B cell (primary cell): ENCODE data around the gene ING5. TPM values are rescaled to one million over a fixed set of nuclear protein-coding genes. Genes with fewer than 3 reads are reported as not detected.

Source experiments
- ATAC-seq: fragments of 200-7000 bp; cut with Tn5 transposase; one replicate; pipeline ENCODE4 v1.10.0; 2021; ENCODE audit warnings: low read depth, mild to moderate bottlenecking, moderate number of reproducible peaks, moderate library complexity
- CTCF ChIA-PET: fragments of 350-600 bp; sonication (Branson Sonifier 250); formaldehyde crosslinking; loops from one replicate; lab custom pipeline; 2021; ENCODE audit warnings: antibody characterized with exemption, inconsistent platforms; lab: Charles Lee
- POLR2A ChIA-PET: fragments of 350-600 bp; sonication (Branson Sonifier 250); formaldehyde crosslinking; loops from one replicate; lab custom pipeline; 2021; ENCODE audit warnings: antibody characterized with exemption; lab: Charles Lee
- DNase-seq: peaks from one replicate; pipeline ENCODE4 v3.0.0; 2013
- H2AFZ ChIP-seq: 2 replicates; pipeline ENCODE4 v1.6.1; 2012; ENCODE audit warnings: mild to moderate bottlenecking, low read depth, low read length; ENCODE audit not compliant: insufficient read depth, poor library complexity, severe bottlenecking
- H3K27ac ChIP-seq, 2 donors: 1 replicate in 1 of 2; 2 replicates in 1 of 2; pipeline ENCODE4 v1.5.1; 2012 to 2013; ENCODE audit warnings: low read length in 2 of 2, mild to moderate bottlenecking in 2 of 2, moderate library complexity in 1 of 2
- H3K27me3 ChIP-seq, 4 experiments: fragments of 200-600 bp in 1 of 4; sonication (generic) in 1 of 4; replicated peaks in 1 of 4; 1 replicate in 2 of 4; 2 replicates in 2 of 4; pipeline versions ENCODE4 v1.6.1 to v1.7.0; 2013 to 2016; ENCODE audit warnings: low read length in 3 of 4, mild to moderate bottlenecking in 2 of 4, mixed read lengths in 1 of 4, moderate library complexity in 1 of 4; ENCODE audit not compliant: insufficient read depth in 4 of 4, control insufficient read depth in 3 of 4; ENCODE audit errors: control extremely low read depth in 1 of 4
- H3K36me3 ChIP-seq, 2 experiments: replicated peaks in 1 of 2; 1 replicate in 1 of 2; 2 replicates in 1 of 2; pipeline versions ENCODE4 v1.6.1 to v1.7.1; 2013; ENCODE audit warnings: low read length in 1 of 2; ENCODE audit not compliant: insufficient read depth in 2 of 2, control insufficient read depth in 1 of 2; ENCODE audit errors: control extremely low read depth in 1 of 2, extremely low read depth in 1 of 2
- H3K4me1 ChIP-seq, 2 donors: fragments of 200-600 bp in 1 of 2; sonication (generic) in 1 of 2; 1 replicate in 1 of 2; 2 replicates in 1 of 2; pipeline versions ENCODE4 v1.5.1 to v1.6.1; 2013 to 2017; ENCODE audit warnings: low read length in 2 of 2; ENCODE audit not compliant: control insufficient read depth in 2 of 2, insufficient read depth in 2 of 2
- H3K4me2 ChIP-seq: replicated peaks from 2 replicates; pipeline ENCODE3; 2012; ENCODE audit warnings: mild to moderate bottlenecking, low read depth, low read length; ENCODE audit not compliant: poor library complexity, severe bottlenecking
- H3K4me3 ChIP-seq, 5 experiments: fragments of 200-600 bp in 1 of 5; sonication (generic) in 1 of 5; 1 replicate in 3 of 5; 2 replicates in 2 of 5; pipeline versions ENCODE4 v1.5.1 to v1.7.0; 2011 to 2016; ENCODE audit warnings: low read length in 4 of 5, mild to moderate bottlenecking in 4 of 5, low read depth in 2 of 5, control low read depth in 1 of 5, moderate library complexity in 1 of 5; ENCODE audit not compliant: insufficient read depth in 1 of 5; ENCODE audit errors: control extremely low read depth in 1 of 5, extremely low read depth in 1 of 5
- H3K79me2 ChIP-seq: fragments of 200-600 bp; sonication (generic); one replicate; pipeline ENCODE4 v1.6.0; 2016; ENCODE audit warnings: low read length; ENCODE audit not compliant: control insufficient read depth, insufficient read depth
- H3K9ac ChIP-seq: fragments of 200-600 bp; sonication (generic); 2 replicates; pipeline ENCODE4 v1.6.1; 2017; ENCODE audit warnings: mild to moderate bottlenecking, low read length, moderate library complexity
- H3K9me3 ChIP-seq, 3 donors: one replicate each; pipeline versions ENCODE4 v1.6.1 to v1.7.1; 2013; ENCODE audit warnings: low read length in 2 of 3; ENCODE audit not compliant: control insufficient read depth in 2 of 3, insufficient read depth in 1 of 3; ENCODE audit errors: control extremely low read depth in 1 of 3
- H4K20me1 ChIP-seq: 2 replicates; pipeline ENCODE4 v1.6.0; 2012; ENCODE audit warnings: mild to moderate bottlenecking, low read length; ENCODE audit not compliant: insufficient read depth, control insufficient read depth, poor library complexity, severe bottlenecking
- H3K27ac Mint-ChIP-seq: one replicate; pipeline ENCODE4 v1.8.0; 2021; ENCODE audit warnings: mixed read lengths
- H3K27me3 Mint-ChIP-seq: one replicate; pipeline ENCODE4 v1.8.0; 2021; ENCODE audit warnings: mixed read lengths
- H3K4me1 Mint-ChIP-seq: one replicate; pipeline ENCODE4 v1.8.0; 2021; ENCODE audit warnings: mixed read lengths
- H3K4me3 Mint-ChIP-seq: one replicate; pipeline ENCODE4 v1.8.0; 2021; ENCODE audit warnings: mixed read lengths
- H3K9me3 Mint-ChIP-seq: one replicate; pipeline ENCODE4 v1.8.0; 2022; ENCODE audit warnings: mixed read lengths; ENCODE audit not compliant: insufficient read depth
- EZH2 ChIP-seq: IDR thresholded peaks from 2 replicates; pipeline ENCODE4 v1.6.1; 2012; ENCODE audit warnings: borderline replicate concordance, low read depth, mild to moderate bottlenecking, moderate library complexity, low read length; ENCODE audit not compliant: insufficient read depth, poor library complexity, severe bottlenecking
- WGBS: methylation state at CpG from one replicate; pipeline ENCODE4 v1.1.5; 2013; ENCODE audit warnings: missing lambda C conversion rate; ENCODE audit not compliant: insufficient coverage; 5-methylcytosine and 5-hydroxymethylcytosine counted together
- intact Hi-C: fragments of 100-400 bp; cut with micrococcal nuclease; formaldehyde crosslinking; loops from one replicate; pipeline ENCODE4 v1.10.0; 2022
- polyA plus RNA-seq: library from polyadenylated mRNA; depleted of rRNA; stranded (reverse); fragments of >200 nt; gene quantifications from 2 replicates; pipeline ENCODE4 v1.2.3, GENCODE V29; 2012
- total RNA-seq, 2 donors: library from RNA; stranded (reverse); fragments of 120-200 nt in 1 of 2; gene quantifications; 1 replicate in 1 of 2; 2 replicates in 1 of 2; pipeline versions ENCODE4 v1.2.3 to v1.2.4, GENCODE V29; 2013 to 2022
- TF ChIP-seq, protein P1 (sequence below): fragments of 200-600 bp; IDR thresholded peaks from one replicate; pipeline ENCODE4 v1.8.0; 2022; ENCODE audit warnings: antibody characterized with exemption, mild to moderate bottlenecking

ING5 gene
- total and polyA plus RNA-seq, 2 donors (not counting 1 experiment from before 2014, with no cell fraction given) = 70.7 to 82.9 TPM

DNA sequence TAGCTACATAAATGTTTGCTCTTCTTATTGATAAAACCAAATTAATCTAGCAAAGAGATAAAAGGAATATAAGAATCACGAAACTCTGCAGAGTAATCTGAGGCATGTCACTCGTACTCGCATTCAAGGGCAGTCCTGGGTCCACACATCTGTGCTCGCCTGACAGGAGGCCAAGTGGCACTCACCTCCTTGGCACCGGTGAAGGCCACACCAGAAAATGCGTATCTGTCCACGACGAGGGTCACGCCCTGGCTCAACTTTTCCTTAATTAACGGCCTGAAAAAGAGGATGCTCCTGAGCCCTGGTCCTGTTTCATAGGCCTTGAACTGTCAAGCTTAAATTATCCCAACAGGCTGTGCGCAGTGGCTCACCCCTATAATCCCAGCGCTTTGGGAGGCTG lies 21.8 kb upstream of the ING5 start:
- WGBS = over 99% methylated on average over 10 of the region's 12 CpGs

DNA sequence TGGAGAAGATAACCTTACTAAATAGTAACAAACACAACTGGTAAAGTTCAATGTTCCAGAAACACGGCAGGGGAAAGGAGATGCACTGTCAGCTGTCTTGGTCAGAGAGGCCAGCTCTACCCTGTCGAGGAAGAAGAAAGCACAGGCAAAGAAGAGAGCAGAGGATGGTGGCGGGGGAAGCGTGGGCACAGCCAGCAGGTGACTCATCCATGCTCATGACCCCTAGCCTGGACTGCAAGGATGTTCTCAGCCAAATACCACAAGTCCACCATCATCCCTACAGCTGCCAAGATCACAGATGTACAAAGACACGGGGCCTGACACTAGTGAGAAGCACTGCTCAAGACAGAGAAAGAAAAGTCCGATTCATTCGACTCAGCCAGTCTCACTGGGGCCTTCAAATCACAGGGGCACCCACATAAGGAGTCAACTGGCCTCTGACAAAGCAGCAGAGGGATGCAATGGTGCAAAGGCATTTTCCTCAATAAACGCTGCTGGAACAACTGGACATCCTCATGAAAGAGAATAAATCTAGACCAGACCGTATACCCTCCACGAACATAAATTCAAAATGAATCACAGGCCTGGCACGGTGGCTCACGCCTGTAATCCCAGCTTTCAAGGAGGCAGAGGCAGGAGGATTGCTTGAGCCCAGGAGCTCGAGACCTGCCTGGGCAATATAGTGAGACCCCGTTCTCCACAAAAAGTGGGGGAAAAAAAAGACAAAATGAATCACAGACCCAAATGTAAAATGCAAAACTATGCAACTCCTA lies 20.8 kb upstream of the ING5 start:
- Histone ChIP-seq H3K27ac (no peak overlapping the region), H3K4me2 (no peak overlapping the region), H4K20me1 (peaks cover 10% of the 10 kb centered on the region), H3K27me3 (no peaks in the 10 kb centered on the region), H3K4me1 (peaks cover 0 to 2% of the 10 kb centered on the region in 2 donors), H3K79me2 (peaks cover 26% of the 10 kb centered on the region), H3K36me3 (peaks cover 2 to 38% of the 10 kb centered on the region in 2 experiments), H3K4me3 (no peak overlapping the region), H2AFZ (no peak overlapping the region), H3K9ac (no peak overlapping the region), H3K9me3 (no peaks in the 10 kb centered on the region)
- Mint-ChIP-seq H3K9me3 (no peaks in the 10 kb centered on the region), H3K27me3 (no peaks in the 10 kb centered on the region), H3K4me1 (peaks cover 8% of the 10 kb centered on the region), H3K27ac (no peak overlapping the region), H3K4me3 (no peak overlapping the region)
- intact Hi-C loops = no loop called here
- 94% methylated on average over 11 of the region's 14 CpGs for WGBS
- ATAC-seq (no peak), DNase-seq (no peak)
- TF ChIP-seq, protein P1, sequence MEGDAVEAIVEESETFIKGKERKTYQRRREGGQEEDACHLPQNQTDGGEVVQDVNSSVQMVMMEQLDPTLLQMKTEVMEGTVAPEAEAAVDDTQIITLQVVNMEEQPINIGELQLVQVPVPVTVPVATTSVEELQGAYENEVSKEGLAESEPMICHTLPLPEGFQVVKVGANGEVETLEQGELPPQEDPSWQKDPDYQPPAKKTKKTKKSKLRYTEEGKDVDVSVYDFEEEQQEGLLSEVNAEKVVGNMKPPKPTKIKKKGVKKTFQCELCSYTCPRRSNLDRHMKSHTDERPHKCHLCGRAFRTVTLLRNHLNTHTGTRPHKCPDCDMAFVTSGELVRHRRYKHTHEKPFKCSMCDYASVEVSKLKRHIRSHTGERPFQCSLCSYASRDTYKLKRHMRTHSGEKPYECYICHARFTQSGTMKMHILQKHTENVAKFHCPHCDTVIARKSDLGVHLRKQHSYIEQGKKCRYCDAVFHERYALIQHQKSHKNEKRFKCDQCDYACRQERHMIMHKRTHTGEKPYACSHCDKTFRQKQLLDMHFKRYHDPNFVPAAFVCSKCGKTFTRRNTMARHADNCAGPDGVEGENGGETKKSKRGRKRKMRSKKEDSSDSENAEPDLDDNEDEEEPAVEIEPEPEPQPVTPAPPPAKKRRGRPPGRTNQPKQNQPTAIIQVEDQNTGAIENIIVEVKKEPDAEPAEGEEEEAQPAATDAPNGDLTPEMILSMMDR = no peak
- TF ChIP-seq EZH2 = no peak
- ChIA-PET POLR2A (no interaction called here), CTCF (no interaction called here)

More for the DNA sequence above, 21.8 kb upstream of the ING5 start:
- intact Hi-C loops = no loop called here
- no peaks in the 10 kb centered on the region for H3K27me3 Mint-ChIP-seq
- DNase-seq (no peak), ATAC-seq (no peak)
- no peak overlapping the region for H3K4me3 Mint-ChIP-seq
- Histone ChIP-seq H2AFZ (no peak overlapping the region), H3K79me2 (peaks cover 26% of the 10 kb centered on the region), H3K4me2 (no peak overlapping the region), H3K4me3 (no peak overlapping the region), H3K36me3 (peaks cover 2 to 41% of the 10 kb centered on the region in 2 experiments), H3K27me3 (no peaks in the 10 kb centered on the region), H3K27ac (no peak overlapping the region), H3K9me3 (no peaks in the 10 kb centered on the region), H4K20me1 (peaks cover 10% of the 10 kb centered on the region), H3K4me1 (no peaks in the 10 kb centered on the region), H3K9ac (no peak overlapping the region)
- POLR2A ChIA-PET = no interaction called here
- H3K27ac Mint-ChIP-seq = no peak overlapping the region
- H3K4me1 Mint-ChIP-seq = peaks cover 3% of the 10 kb centered on the region
- CTCF ChIA-PET = interaction anchor here (0.6 kb wide), 1 partner anchor 461 kb away, joined by 3 read pairs; no protein-coding TSS in a partner anchor
- no peak for TF ChIP-seq EZH2
- TF ChIP-seq, protein P1 = no peak
- no peaks in the 10 kb centered on the region for H3K9me3 Mint-ChIP-seq
